EH (cell line): Measurements from ENCODE around the gene CAV2.

Source experiments
- DNase-seq: peaks from one replicate; pipeline ENCODE4 v3.0.0-alpha.2; 2015; ENCODE audit warnings: low read depth

Gene CAV2

GRCh38 chr7:116495736-116496135 is 3.8 kb upstream of the CAV2 start:
- DNase-seq: no peak

GRCh38 chr7:116496653-116497052 is 2.9 kb upstream of the CAV2 start:
- DNase-seq: no peak

GRCh38 chr7:116497708-116498107 is 1.8 kb upstream of the CAV2 start:
- peak; percentile 42 for DNase-seq

- peak; percentile 71 for DNase-seq
Measured at GRCh38 chr7:116500078-116500853, 728 bp downstream of the CAV2 start.

- peak; percentile 41 for DNase-seq
Measured at GRCh38 chr7:116501425-116502167, 2.1 kb downstream of the CAV2 start.

GRCh38 chr7:116502201-116503096 is 2.9 kb downstream of the CAV2 start:
- DNase-seq: no peak

- no peak for DNase-seq
Measured at GRCh38 chr7:116503835-116504234, 4.3 kb downstream of the CAV2 start.

- DNase-seq: no peak
Measured at GRCh38 chr7:116505278-116505677, 5.7 kb downstream of the CAV2 start.

GRCh38 chr7:116505823-116506222 is 6.3 kb downstream of the CAV2 start:
- no peak for DNase-seq

- peak; percentile 66 for DNase-seq
Measured at GRCh38 chr7:116509982-116510579, 10.5 kb downstream of the CAV2 start.

GRCh38 chr7:116510795-116511194 is 11.3 kb downstream of the CAV2 start:
- no peak for DNase-seq

- DNase-seq: peak; percentile 81
Measured at GRCh38 chr7:116511552-116512519, 12.3 kb downstream of the CAV2 start.

- DNase-seq: peak; percentile 82
Measured at GRCh38 chr7:116512520-116513188, 13.1 kb downstream of the CAV2 start.

GRCh38 chr7:116515584-116515983 is 16.0 kb downstream of the CAV2 start:
- DNase-seq: no peak

GRCh38 chr7:116516324-116516723 is 16.8 kb downstream of the CAV2 start:
- no peak for DNase-seq

- no peak for DNase-seq
Measured at GRCh38 chr7:116517626-116518025, 18.1 kb downstream of the CAV2 start.

GRCh38 chr7:116518961-116519360 is 19.4 kb downstream of the CAV2 start:
- DNase-seq: no peak

GRCh38 chr7:116521046-116521664 is 21.6 kb downstream of the CAV2 start:
- peak; percentile 34 for DNase-seq

- peak; percentile 90 for DNase-seq
Measured at GRCh38 chr7:116522247-116522646, 22.7 kb downstream of the CAV2 start.

GRCh38 chr7:116524221-116524608 is 24.7 kb downstream of the CAV2 start:
- no peak for DNase-seq
